ENCODE measurements around the gene HMGXB3. TPM values are rescaled to one million over a fixed set of nuclear protein-coding genes. Genes with fewer than 3 reads are reported as not detected.

HMGXB3 gene
- total RNA-seq, 1 experiment from 2014 or later, result 26.9 TPM

- no peak overlapping the region for H3K56ac ChIP-seq (ENCODE audit: insufficient read length, low read depth, low read length)
- no peak overlapping the region for H3K4me3 Mint-ChIP-seq
- no CpG with 5 or more reads among the region's 9 CpGs for WGBS (ENCODE audit: extremely low coverage, insufficient read length, low lambda C conversion rate)
Measured at GRCh38 chr5:150056075-150056443, 55.5 kb downstream of the HMGXB3 start.

More at GRCh38 chr5:150056075-150056443, 55.5 kb downstream of the HMGXB3 start:
- Mint-ChIP-seq H3K9me3 (no peaks in the 10 kb centered on the region), H3K36me3 (ENCODE audit: insufficient read depth in 1 of 3, low read depth in 3 of 3) (peaks cover 9 to 39% (median 34%) of the 10 kb centered on the region in 3 experiments; a peak in 6 of 7 replicates), H3K27ac (peak overlapping the region in 1 of 3 experiments; percentile 44; a peak in 1 of 7 replicates), H3K4me1 (peaks cover 21 to 26% of the 10 kb centered on the region in 2 experiments), H3K27me3 (ENCODE audit: low read depth) (peaks cover 27% of the 10 kb centered on the region)
- Histone ChIP-seq H3K23me2 (ENCODE audit: insufficient read length, low read depth, low read length, poor library complexity, severe bottlenecking) (no peaks in the 10 kb centered on the region), H3K9ac (ENCODE audit: extremely low read depth, insufficient read length, low read length) (no peak overlapping the region), H2AFZ (ENCODE audit: low read length) (no peak overlapping the region), H3T11ph (ENCODE audit: low read length) (no peak overlapping the region), H3K4me2 (ENCODE audit: insufficient read depth, insufficient read length, low read length) (no peak overlapping the region), H2BK5ac (ENCODE audit: insufficient read length, low read length) (no peak overlapping the region), H3K27ac (ENCODE audit: insufficient read length, low read depth, low read length) (no peak overlapping the region), H4K91ac (ENCODE audit: insufficient read length, low read depth, low read length) (no peak overlapping the region), H4K8ac (replicated peaks; ENCODE audit: insufficient read length, low read depth, low read length) (no peak overlapping the region), H2BK12ac (ENCODE audit: insufficient read length, low read depth, low read length) (no peak overlapping the region), H3K14ac (ENCODE audit: insufficient read depth, low read length) (no peak overlapping the region), H3K79me2 (ENCODE audit: insufficient read depth, low read length) (no peaks in the 10 kb centered on the region), H3K27me3 (ENCODE audit: insufficient read depth, low read length) (no peaks in the 10 kb centered on the region), H4K5ac (ENCODE audit: insufficient read length, low read depth, low read length) (no peak overlapping the region), H2BK15ac (ENCODE audit: low read depth, low read length) (no peak overlapping the region), H2BK20ac (ENCODE audit: low read depth, low read length, poor library complexity, severe bottlenecking) (no peak overlapping the region), H3K4me1 (ENCODE audit: insufficient read depth, low read length) (peaks cover 4% of the 10 kb centered on the region; the same call in 1 of the 2 replicates), H3K79me1 (ENCODE audit: insufficient read depth, low read depth, low read length, poor library complexity, severe bottlenecking) (no peaks in the 10 kb centered on the region), H3K9me3 (ENCODE audit: control insufficient read depth, low read depth, low read length) (no peaks in the 10 kb centered on the region), H2AK5ac (ENCODE audit: insufficient read length, low read length) (no peak overlapping the region), H3K4ac (ENCODE audit: low read depth, low read length) (no peak overlapping the region), H2BK120ac (ENCODE audit: low read depth, low read length, poor library complexity, severe bottlenecking) (no peak overlapping the region), H3K18ac (ENCODE audit: insufficient read length, low read depth, low read length) (no peak overlapping the region), H3K23ac (ENCODE audit: insufficient read length, low read depth, low read length) (no peak overlapping the region), H4K20me1 (ENCODE audit: control insufficient read depth, insufficient read depth, insufficient read length) (no peaks in the 10 kb centered on the region)
- TF ChIP-seq CTCF (conservative IDR thresholded peaks at IDR 0.05), result no peak
- DNase-seq, result no peak

Measured in H9 (cell line).